UCSD-AML1 (cell line): ENCODE results near the gene CRIP1.

Experiments
- DNase-seq: peaks from one replicate; lab custom pipeline; 2025; ENCODE audit not compliant: unreplicated experiment; lab: John Stamatoyannopoulos, UW

CRIP1 gene

GRCh38 chr14:105486163-105486973 lies at the start of gene CRIP1:
CRIP1 (plus strand) TSS chr14:105486886; CDS start chr14:105487260, 374 bp downstream.
- DNase-seq: no peak

DNA sequence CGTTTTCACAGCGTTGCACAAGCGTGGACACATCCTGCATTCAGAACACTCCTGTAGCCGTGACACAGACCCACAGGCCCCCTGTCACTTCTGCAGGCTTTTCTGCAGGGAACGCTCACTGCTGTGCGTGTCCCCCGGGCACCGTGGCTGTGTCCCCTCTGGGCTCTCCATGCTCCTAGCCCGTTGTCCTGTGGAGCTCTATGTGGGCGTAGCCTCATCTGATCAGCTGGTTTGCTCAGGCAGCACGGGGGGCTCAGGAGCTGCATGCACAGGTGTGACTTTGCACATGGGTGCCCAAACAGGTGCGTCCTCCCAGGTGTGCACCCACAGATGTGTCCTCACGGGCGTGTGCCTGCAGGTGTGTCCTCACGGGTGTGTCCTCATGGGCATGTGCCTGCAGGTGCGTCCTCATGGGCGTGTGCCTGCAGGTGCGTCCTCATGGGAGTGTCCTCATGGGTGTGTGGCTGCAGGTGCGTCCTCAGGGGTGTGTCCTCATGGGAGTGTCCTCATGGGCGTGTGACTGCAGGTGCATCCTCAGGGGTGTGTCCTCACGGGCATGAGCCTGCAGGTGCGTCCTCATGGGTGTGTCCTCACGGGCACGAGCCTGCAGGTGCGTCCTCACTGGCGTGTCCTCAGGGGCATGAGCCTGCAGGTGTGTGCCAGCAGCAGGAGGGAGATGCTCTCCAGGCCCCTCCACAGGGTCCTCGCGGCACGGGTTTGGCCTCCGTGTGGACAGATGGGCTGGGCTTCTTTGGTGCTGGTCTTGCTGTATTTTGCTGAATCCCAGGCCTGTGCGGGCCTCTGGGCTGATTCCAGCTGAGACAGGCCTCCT lies 49.6 kb upstream of the CRIP1 start:
- DNase-seq: no peak

DNA sequence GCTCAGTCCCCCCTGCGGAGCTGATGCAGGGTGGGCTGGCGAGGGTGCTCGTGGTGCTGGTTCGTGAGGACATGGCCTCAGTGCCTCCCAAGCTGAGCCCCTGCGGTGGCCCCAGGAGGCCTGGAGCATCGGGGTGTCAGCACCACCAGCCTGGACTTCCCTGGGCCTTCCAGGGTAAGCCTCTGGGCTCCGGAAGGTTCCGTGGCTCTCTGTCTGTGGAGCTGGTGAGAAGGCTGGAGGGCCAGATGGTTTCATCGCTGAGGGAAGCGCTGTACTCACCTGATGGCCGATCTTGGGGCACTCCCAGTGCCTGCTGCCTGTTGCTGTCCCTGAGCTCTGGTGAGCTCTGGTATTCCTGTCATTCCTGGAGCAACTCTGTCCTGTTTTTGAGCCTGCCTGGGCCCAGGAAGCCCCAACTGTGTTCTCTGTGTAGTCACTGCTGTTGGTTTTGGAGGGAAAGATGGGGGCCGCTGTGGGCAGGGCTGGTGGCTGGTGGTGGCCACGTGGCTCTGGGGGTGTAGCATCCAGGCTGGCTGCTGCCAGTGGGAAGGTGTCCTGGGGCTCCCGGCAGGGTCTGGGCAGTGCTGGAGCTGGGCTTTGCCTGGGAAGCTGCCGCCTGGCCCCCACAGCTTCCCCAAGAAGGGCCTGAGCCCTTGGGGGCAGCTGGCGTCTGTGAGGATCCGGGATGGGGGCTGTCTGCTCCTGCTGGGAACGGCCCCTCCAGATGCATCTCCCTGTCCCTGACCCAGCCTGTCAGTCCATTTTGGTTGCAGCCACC lies 48.8 kb upstream of the CRIP1 start:
- no peak for DNase-seq

- DNase-seq: no peak
Measured at GRCh38 chr14:105439179-105439578, 47.5 kb upstream of the CRIP1 start.

DNA sequence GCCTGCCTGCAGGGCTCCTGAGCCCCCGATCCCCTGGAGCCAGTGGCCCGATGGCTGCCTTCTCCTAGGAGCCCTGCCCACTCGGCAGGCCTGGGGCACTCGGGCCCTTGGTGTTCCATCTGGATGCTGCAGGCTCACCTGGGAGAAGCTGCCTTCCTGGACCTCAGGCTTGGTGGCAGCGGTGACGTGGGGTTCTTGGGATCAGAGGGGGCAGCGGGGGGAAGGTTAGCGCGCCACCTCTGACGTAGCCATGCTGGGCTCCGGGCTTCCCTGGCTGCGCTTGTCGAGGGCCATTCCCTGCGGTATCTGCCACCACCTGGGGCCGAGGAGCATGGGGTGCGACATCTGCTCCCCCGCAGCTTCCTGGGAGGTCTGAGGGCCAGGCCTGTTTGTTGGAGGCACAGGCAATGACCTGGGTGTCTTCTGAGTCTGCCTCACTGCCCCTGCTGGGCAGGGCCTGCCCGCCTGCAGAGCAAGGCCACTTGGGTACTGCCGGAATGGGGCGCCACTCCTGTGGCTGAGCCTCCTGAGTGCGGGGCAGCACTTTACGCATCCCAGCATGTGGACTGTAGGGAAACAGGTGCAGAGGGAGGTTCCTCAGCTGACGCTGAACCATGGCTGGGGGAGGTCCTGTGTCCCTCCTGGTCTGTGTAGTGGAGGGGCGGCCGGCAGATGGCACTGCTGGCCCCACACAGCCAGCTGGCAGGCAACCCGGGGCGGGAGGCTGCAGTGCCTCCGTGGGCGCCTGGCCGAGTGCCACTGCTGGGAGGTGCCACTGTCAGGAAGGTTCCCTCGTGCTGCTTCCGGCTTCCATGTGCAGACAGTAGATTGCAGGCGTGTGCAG lies 46.8 kb upstream of the CRIP1 start:
- no peak for DNase-seq

DNA sequence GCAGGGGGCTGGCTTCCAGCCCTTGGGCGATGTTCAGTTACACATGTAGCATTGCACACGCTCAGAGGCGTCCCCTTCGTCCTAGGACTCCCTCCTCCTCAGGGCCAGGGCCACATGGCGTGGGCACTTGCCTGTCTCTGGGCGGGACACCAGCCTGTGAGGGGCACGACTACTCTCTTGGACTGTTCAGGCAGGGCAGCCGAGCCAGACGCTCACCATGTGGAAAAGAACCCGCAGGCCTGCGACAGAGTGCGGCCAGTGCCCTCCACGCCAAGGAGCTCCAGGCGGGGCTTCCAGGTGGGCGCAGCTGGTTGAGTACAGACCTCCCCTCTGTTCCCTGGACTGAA lies 46.2 kb upstream of the CRIP1 start:
- DNase-seq: no peak

DNA sequence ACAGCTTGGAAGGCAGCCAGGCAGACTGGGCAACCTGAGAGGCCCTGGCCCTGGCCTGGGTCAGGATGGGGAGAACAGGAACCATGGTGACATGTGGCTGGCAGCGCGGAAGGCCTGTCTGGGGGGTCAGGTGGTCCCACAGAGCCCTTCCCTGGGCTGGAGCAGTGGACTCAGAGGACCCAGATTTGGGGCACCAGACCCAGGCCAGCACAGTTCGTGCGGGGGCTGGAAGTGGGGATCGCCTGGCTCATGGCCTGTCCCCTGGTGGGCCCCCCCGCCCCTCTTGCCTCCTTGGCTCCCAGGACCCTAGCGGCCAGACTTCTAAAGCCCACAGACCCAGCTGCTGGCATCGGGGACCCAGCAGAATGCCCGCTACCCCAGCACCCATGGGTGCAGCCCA lies 45.7 kb upstream of the CRIP1 start:
- no peak for DNase-seq

- no peak for DNase-seq
Measured at GRCh38 chr14:105442125-105442524, 44.6 kb upstream of the CRIP1 start.

DNA sequence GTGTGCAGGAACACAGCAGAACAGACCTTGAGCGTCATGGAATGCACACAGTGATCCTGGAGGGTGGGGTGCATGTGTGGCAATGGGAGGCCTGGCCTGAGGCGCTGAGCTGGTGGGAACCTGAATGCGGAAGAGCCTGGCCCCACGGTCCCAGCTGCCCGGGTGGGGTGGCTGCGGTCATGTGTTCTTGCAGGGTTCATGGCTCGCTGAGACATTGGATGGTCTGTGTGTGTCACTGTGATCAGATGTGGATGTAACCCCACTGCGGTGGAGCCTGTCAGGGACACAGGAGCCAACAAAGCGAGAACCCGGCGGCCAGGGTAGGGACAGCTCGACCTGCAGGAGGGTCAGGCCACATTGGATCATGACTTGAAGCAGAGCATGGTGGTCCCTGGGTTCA lies 43.9 kb upstream of the CRIP1 start:
- no peak for DNase-seq

GRCh38 chr14:105444859-105445258 lies 41.8 kb upstream of the CRIP1 start:
- DNase-seq: no peak

GRCh38 chr14:105445290-105445689 lies 41.4 kb upstream of the CRIP1 start:
- no peak for DNase-seq

- DNase-seq: no peak
Measured at GRCh38 chr14:105445901-105446845, 40.5 kb upstream of the CRIP1 start.

GRCh38 chr14:105446971-105447370 lies 39.7 kb upstream of the CRIP1 start:
- no peak for DNase-seq

GRCh38 chr14:105447651-105448640 lies 38.7 kb upstream of the CRIP1 start:
- no peak for DNase-seq

DNA sequence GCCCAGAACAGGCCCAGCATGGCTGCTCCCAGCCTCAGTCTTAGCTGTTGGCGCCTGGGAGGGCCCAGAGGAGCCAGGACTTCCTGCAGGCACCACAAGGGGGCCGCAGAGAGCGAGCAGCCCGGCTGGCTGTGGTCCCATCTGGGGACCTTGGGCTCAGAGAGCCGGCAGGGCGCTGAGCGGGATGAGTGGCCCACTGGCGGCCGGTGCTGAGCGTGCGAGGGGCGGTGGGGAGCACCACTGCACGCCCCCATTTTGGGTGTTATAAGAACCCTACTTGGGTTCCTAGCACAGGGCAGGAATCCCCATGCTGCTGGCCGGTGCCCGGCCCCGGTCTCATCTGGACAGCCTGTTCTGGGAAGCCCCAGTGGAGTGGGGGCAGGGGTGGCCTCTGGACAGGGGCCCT lies 38.0 kb upstream of the CRIP1 start:
- DNase-seq: peak; percentile 41

DNA sequence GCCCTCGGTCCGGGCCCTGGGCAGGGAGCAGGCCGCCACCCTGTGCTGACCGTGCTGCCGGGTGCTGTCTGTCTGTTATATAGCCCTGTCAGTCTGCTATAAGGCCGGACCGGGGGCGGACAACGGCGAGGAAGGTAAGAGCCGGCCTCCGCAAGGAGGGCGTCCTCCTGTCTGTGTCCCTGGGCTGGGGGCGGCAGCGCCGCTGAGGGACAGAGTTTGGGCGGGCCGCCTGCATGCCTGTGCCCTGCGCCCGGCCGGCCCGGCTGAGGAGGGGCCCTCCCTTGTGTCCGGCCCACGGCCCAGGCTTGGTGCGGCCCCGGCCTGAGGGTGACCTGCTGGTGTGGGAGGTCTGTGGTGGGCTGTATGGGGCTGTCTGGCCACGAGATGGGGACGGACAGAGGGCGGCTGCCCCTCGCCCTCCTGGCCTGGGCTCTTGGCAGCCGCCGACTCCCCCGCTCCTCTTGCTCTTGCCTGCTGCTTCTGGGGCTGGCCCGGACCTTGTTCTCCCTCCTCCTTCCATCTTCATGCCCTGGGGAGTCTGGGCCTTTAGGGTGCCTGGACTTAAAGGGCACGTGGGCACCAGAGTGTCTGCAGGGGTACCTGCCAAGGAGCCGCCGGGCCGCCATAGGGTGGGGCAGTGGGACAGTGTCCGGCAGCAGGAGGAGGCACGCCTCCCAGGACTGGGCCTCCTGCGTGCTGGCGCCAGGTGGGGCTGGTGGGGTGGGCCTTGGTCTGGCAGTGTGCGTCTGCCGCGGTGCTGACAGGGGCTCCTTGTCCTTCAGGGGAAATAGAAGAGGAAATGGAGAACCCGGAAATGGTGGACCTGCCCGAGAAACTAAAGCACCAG lies 37.2 kb upstream of the CRIP1 start:
- no peak for DNase-seq

DNA sequence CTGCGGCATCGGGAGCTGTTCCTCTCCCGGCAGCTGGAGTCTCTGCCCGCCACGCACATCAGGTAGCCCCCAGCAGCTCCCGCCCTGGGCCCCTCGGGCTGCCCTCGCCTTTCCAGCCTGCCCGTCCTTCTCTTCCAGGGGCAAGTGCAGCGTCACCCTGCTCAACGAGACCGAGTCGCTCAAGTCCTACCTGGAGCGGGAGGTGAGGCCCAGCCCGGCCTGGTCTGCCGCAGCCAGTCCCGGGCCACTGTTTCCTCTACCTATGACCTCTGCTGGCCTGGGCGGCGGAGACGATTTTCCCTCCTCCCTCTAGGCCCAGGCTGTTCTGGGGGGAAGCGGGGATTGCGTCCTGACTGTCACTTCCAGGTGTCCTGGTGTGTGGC lies 36.6 kb upstream of the CRIP1 start:
- DNase-seq: no peak
